ENCODE results near the gene RFX3. TPM values are rescaled to one million over a fixed set of nuclear protein-coding genes. Genes with fewer than 3 reads are reported as not detected.

RFX3 gene
- total RNA-seq, 1 donor from 2014 or later, result 3.8 TPM

DNA sequence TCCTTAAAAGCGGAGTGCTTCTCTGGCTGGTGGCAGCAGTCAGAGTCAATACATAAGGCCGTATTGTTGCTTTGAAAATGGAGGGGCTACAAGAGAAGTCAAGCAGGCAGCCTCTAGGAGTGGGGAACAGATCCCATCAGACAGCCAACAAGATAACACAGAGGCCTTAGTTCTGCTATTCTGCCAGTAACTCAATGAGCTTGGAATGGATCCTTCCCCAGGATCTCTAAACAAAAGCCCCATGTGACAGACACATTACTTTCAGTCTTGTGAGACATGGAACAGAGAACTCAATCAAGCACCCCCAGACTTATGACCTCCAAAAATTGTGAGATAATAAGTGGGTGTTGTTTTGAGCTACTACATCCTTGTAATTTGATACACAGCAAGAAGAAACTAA, 158.6 kb downstream of the RFX3 start:
- intact Hi-C loops (cut with micrococcal nuclease), result no loop called here
- Histone ChIP-seq H3K4me1 (peaks cover 16% of the 10 kb centered on the region), H3K27me3 (ENCODE audit: low read depth) (no peaks in the 10 kb centered on the region), H3K27ac (replicated peaks) (no peak overlapping the region), H3K36me3 (no peaks in the 10 kb centered on the region), H3K4me3 (no peak overlapping the region), H3K9me3 (replicated peaks) (no peaks in the 10 kb centered on the region)
- DNase-seq, result no peak
- no peak for TF ChIP-seq CTCF (IDR thresholded peaks at IDR 0.05; ENCODE audit: borderline replicate concordance)

- Histone ChIP-seq H3K27ac (replicated peaks) (no peak overlapping the region), H3K4me3 (no peak overlapping the region)
- intact Hi-C loops (cut with micrococcal nuclease), result no loop called here
These were observed 164.0 kb downstream of the RFX3 start for GRCh38 chr9:3361689-3362392.

GRCh38 chr9:3361116-3361515, 164.7 kb downstream of the RFX3 start:
- no peaks in the 10 kb centered on the region for H3K36me3 ChIP-seq
- no peaks in the 10 kb centered on the region for H3K9me3 ChIP-seq (replicated peaks)
- no peak overlapping the region for H3K4me3 ChIP-seq
- intact Hi-C loops (cut with micrococcal nuclease), result no loop called here
- no peak for DNase-seq
- TF ChIP-seq CTCF (IDR thresholded peaks at IDR 0.05; ENCODE audit: borderline replicate concordance), result no peak
- H3K4me1 ChIP-seq, result no peaks in the 10 kb centered on the region
- no peak overlapping the region for H3K27ac ChIP-seq (replicated peaks)
- H3K27me3 ChIP-seq (ENCODE audit: low read depth), result no peaks in the 10 kb centered on the region

More at GRCh38 chr9:3361689-3362392, 164.0 kb downstream of the RFX3 start:
- TF ChIP-seq CTCF (IDR thresholded peaks at IDR 0.05; ENCODE audit: borderline replicate concordance), result no peak
- no peaks in the 10 kb centered on the region for H3K4me1 ChIP-seq
- DNase-seq, result no peak
- H3K9me3 ChIP-seq (replicated peaks), result no peaks in the 10 kb centered on the region
- no peaks in the 10 kb centered on the region for H3K36me3 ChIP-seq
- no peaks in the 10 kb centered on the region for H3K27me3 ChIP-seq (ENCODE audit: low read depth)

GRCh38 chr9:3360245-3360644, 165.6 kb downstream of the RFX3 start:
- Histone ChIP-seq H3K27me3 (ENCODE audit: low read depth) (no peaks in the 10 kb centered on the region), H3K4me3 (no peak overlapping the region), H3K9me3 (replicated peaks) (no peaks in the 10 kb centered on the region), H3K4me1 (no peaks in the 10 kb centered on the region), H3K36me3 (no peaks in the 10 kb centered on the region), H3K27ac (replicated peaks) (no peak overlapping the region)
- intact Hi-C loops (cut with micrococcal nuclease), result no loop called here
- DNase-seq, result no peak
- no peak for TF ChIP-seq CTCF (IDR thresholded peaks at IDR 0.05; ENCODE audit: borderline replicate concordance)

GRCh38 chr9:3359778-3360177, 166.0 kb downstream of the RFX3 start:
- Histone ChIP-seq H3K4me1 (no peaks in the 10 kb centered on the region), H3K36me3 (no peaks in the 10 kb centered on the region), H3K4me3 (no peak overlapping the region), H3K27ac (replicated peaks) (no peak overlapping the region), H3K9me3 (replicated peaks) (no peaks in the 10 kb centered on the region), H3K27me3 (ENCODE audit: low read depth) (no peaks in the 10 kb centered on the region)
- DNase-seq, result no peak
- intact Hi-C loops (cut with micrococcal nuclease), result no loop called here
- TF ChIP-seq CTCF (IDR thresholded peaks at IDR 0.05; ENCODE audit: borderline replicate concordance), result no peak

Data from left ventricle myocardium inferior (tissue), 1 donor.